NCI-H2227 treated with DMSO at 0.1 percent for 48 hours (cell line): ENCODE measurements around the gene ERMARD.

Source experiments
- DNase-seq: peaks from one replicate; lab custom pipeline; 2025; lab: John Stamatoyannopoulos, UW

The ERMARD gene

DNA sequence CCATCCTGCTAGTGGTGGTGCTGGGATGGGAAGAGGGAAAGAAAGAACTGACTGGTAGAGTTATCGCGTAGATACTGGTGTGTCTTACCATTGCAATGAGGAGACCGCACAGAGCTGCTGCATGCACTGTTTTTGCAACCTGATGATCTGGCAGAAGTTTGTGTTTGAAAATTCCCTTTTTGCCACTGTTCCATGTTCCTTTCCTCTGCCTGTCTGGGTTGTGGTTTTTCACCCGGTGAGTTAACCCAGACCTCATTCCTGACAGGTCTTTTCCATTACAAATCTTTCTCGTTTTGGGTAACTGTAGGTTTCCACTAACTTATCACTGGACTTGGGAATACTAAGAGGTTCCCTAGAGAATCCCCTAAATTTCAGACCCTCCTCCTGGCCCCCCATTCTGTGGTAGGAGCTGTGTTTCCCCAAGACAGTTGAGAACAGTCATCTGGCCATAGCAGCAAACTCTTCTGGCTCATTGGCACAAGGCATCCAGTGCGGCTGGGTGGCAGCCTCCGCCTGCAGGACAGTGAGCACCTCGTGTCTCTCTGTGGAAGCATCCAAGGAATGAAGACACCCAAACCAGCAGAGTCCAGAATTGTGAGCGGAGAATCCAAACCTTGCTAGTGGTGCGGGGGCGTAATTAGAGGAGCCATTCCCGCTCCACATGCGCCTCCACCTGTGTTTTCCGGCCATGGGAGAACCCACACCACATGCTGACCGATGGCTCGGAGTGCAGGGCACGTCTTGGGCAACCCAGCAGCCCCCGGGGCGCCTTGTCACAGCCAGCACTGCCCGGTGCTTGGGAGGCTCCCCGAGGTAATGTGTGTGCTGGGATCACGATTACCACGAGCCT, 32.8 kb downstream of the ERMARD start:
- no peak for DNase-seq

DNA sequence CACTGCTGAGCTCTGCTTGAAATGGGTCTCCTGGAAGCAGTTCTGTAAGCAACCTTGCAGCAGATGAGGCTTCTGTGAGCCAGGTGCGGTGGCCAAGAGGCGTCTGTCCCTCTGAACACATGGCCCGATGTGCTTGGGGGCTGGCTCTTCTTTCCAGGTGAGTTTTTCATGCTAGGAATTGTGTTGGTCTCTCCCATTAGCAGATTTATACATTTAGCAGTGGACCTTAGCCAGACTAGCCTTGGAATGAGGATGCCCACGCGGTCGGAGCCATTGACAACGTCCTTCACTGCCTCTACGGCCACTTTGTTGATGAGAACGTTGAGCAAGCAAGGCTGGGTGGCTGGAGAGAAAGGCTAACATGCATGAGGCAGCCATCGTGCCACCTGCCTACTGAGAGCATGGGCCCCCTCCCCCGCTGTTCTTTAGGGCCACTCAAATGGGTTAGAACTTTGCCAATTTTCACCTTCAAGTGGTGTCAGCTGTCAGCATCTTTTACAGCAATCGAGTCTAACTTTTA, 33.5 kb downstream of the ERMARD start:
- no peak for DNase-seq

- DNase-seq = no peak
Observed at GRCh38 chr6:169785566-169785965, 34.1 kb downstream of the ERMARD start.

DNA sequence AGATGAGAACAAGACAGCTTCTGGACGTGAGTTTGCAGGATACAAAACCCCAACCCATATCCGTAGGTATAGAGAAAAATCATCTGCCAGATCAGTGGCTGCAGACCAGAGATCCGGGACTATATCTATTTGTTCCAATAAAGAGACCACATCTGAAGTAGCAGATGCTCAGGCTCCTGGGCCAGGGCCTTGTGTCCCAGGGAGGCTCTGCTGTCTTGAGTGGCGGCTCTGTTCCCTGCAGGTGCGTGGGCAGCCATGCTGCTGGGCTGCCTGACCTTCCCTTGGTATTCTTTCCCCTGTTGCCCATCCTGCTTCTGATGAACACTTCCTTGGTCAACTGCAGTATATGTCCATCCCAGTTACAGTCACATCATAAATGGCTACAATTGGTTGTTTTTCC, 34.9 kb downstream of the ERMARD start:
- no peak for DNase-seq

GRCh38 chr6:169787797-169788196, 36.4 kb downstream of the ERMARD start:
- no peak for DNase-seq

- no peak for DNase-seq
Observed at GRCh38 chr6:169788809-169789145, 37.4 kb downstream of the ERMARD start.

GRCh38 chr6:169789146-169789943, 37.9 kb downstream of the ERMARD start:
- DNase-seq = no peak

GRCh38 chr6:169789944-169790927, 38.8 kb downstream of the ERMARD start:
- peak; percentile 89 for DNase-seq

- DNase-seq = no peak
Observed at GRCh38 chr6:169791721-169792131, 40.3 kb downstream of the ERMARD start.

- DNase-seq = no peak
Observed at GRCh38 chr6:169792306-169793015, 41.0 kb downstream of the ERMARD start.

DNA sequence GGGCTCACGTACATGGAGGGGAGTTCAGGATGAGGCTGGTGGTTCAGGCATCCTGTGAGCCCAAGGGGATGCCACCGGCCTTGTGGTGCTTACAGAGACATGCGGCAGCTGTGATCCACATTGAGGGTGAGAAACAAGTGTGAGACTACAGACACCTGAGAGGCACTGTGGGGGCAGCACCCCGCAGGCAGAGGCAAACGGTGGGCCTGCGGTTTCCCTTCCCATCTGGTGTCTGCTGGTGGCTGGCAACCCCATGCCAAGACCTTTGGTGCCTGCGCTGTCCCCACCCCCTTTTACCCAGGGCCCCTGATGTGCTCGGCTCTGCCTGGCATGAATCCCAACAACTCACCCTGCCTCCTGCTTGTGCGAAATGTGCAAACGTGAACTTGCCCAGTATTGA, 42.0 kb downstream of the ERMARD start:
- no peak for DNase-seq

DNA sequence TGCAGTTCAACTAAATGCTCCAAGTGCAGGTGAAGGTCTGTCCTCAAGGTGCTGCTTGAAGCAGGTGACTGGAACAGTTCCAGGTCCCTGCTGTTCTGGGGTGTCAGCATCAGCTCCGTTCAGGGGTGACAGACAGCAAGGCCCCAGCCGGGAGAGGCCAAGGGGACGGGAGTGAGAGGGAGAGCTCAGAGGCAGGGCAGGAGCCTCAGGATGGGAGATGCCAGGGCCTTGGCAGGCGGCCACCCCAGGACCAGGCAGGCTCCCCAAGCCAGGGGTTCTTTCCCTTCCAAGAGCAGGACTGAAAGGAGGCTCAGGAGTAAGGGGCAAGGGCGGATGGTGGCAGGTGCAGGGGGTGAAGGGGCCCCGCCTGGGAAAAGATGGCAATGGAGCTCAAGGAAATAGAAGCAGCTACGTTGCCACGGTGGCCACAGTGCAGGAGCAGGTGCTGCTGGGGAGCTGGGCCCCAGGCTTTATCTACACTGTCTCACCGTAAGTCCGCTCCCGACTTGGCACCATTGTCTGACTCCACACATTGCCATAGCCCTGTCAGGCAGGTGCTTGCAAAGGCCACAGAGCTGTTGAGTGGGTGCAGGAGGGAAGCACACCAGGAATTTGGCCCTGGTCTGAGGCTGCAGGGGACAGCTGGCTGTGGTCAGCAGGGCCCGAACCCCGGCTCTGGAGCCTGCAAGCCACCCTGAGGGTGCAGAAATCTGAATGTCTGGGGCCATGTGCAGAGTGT, 43.1 kb downstream of the ERMARD start:
- no peak for DNase-seq

GRCh38 chr6:169795196-169795595, 43.8 kb downstream of the ERMARD start:
- DNase-seq = no peak

DNA sequence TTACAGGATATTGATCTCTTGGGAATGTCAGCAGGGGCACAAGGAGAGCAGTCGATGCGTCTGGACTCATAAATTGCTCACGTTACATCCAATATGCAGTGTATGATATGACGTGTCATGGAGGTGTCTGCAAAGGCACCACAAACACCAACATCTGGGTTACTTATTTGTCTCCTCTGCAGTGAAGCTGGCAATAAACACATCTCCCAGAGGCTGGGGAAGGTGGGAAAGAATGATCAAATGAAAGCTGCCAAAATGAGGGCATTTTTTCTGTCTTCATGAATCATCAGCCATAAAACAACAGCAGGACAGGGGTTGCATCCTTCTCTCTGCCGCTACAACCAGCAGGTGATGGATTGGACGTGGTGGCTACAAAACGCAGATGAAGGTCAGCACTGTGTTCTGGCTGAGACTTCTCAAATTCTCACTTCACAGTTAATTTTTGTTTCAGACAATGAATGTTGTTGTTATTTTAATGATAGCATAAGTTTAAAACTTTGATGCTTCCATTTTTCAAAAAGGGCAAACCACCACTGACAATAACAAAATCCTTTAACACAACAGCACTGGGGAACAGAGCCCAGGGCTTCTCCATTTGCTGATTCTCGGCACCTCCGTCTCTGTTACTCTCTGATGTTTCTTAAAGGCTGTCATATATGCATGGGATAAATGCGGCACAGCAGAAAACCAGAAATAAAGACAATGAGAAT, 47.5 kb downstream of the ERMARD start:
- DNase-seq = no peak

DNA sequence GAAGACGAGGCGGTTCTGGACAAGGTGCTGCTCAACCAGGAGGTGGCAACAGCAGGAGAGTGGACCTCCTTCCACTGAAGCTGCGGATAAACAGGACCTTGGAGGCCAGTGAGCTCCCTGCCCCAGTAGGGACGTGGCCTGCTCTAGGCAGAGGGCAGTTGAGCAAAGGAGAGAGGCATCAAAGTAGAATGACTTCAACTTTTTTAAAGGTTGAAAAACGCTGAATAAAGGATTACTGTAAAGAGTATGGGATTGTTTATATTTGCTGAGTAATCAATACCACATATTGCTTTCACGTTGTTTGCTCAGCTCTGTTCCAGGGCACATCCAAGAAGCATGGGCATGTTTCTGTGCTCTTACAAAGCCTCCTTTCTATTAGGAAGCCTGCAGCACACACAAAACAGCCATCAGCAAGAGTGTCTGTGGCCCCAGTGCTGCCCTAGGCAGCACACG, 48.1 kb downstream of the ERMARD start:
- no peak for DNase-seq

DNA sequence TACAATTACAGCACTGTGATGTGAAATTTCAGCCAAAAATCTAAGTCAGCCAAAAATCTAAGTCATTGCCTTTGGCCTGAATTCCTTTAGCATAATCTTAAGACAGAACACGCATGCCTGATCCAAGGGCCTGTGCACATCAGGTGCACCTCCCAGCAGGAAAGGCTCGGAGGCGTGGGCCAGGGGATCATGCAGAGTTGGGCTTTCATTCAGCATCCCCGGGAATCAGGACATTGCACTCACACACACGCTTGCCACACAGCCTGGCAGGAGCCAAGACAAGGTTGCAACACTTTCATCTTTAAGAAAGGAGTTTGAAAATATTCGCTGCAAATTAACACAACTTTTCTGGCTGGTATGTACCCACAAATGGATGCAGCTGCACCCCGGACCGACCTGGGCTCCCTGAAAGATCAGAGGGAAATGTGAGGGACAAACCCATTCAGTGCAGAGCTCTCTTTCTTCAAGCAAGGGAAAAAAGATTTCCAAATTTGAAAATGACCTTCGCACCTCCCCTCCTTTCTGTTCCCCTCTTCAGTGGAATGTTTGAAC, 48.8 kb downstream of the ERMARD start:
- DNase-seq = no peak

DNA sequence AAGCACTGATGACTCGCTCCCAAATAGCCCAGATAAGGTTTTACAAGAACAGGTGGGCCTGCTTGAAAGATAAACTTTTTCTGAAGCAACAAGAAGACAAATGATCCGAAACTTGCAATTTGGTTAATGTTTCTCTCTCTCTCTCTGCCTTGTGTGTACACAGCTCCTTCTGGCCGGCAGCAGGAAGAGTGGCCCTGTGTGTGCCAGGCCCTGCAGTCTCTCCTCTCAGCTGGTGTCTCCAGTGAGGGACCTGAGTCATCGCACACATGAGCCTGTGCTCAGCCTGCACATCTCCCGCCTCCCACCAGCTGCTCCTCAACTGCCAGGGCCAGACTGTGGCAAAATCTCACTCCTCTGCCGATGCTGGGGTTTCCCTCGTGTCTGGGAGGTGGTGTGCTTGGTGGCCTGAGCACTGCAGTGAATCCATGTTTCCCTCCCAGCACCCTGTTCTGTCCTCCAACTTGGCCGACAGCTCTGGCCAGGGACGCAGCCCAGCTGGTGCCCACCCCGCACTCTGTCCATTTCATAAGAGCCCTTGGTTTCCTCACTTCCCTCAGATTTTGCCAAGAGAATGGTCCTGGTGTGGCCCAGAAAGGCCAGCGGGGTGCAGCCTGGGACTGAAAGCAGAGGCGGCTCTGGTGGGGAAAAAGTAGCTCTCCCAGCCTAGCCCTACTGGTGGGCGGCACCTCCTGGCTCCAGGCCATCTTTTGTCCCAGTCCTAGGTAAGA, 49.4 kb downstream of the ERMARD start:
- DNase-seq = no peak

GRCh38 chr6:169801396-169802160, 50.2 kb downstream of the ERMARD start:
- DNase-seq = no peak
